GM18517 (cell line): Measurements from ENCODE around the gene VPS35L.
"Not testable (repeated sequence)": the region's sequence is repeated elsewhere in the genome, so short reads cannot be mapped to it uniquely, and the experiment has no call there.

ENCODE experiments used
- ATAC-seq: cut with Tn5 transposase; IDR thresholded peaks from one replicate; pipeline ENCODE4 v1.9.1; 2021; ENCODE audit warnings: mild to moderate bottlenecking, moderate library complexity; ENCODE audit not compliant: unreplicated experiment

The VPS35L gene

DNA sequence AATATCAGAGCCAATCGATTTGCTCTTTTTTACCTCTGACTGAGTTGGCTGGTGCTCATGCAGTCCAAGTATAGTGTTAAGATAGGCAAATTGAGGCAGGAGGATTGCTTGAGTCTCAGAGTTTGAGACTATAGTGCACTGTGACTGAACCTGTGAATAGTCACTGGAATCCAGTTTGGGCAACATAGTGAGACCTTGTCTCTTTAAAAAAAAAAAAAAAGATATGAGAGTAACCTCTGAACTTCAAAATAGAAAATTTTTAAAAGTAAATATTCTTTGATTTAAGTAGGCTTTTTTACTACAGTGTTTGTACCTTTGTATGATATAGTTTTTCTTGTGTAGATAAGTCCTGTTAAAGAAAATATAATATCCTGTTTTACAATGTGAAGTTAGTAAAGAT is 28.3 kb upstream of the VPS35L start:
- ATAC-seq: no peak

DNA sequence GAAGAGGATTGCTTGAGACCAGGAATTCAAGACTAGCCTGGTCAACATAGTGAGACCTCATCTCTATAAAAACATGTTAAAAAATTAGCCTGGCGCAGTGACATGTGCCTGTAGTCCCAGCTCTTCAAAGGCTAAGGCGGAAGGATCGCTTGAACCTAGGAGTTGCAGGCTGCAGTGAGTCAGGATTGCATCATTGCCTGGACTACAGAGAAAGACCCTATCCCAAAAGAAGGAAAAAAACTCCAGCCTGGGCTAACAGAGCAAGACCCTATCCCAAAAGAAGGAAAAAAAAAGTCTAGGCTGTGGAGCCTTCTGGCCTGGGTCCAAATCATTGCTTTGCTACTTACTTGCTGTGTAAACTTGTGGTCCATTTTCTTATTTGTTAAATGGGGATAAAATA is 26.8 kb upstream of the VPS35L start:
- ATAC-seq: no peak

DNA sequence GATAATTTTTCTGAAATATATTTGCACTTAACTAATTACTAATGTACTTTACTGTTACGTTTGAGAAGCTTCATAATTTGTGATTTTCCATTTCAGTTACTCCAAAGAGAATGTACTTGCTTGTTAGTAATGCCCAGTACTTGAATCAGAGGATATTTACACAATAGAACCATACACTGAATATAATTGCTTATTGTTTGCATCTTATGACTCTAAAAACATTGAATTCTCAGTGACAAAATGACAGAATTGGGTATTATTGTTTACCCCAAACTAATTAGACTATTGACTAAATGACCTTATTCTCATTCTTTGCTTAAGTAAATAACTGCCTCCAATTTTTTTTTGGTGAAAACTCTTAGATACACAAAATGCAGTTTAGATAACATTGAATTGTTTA is 22.9 kb upstream of the VPS35L start:
- no peak for ATAC-seq

DNA sequence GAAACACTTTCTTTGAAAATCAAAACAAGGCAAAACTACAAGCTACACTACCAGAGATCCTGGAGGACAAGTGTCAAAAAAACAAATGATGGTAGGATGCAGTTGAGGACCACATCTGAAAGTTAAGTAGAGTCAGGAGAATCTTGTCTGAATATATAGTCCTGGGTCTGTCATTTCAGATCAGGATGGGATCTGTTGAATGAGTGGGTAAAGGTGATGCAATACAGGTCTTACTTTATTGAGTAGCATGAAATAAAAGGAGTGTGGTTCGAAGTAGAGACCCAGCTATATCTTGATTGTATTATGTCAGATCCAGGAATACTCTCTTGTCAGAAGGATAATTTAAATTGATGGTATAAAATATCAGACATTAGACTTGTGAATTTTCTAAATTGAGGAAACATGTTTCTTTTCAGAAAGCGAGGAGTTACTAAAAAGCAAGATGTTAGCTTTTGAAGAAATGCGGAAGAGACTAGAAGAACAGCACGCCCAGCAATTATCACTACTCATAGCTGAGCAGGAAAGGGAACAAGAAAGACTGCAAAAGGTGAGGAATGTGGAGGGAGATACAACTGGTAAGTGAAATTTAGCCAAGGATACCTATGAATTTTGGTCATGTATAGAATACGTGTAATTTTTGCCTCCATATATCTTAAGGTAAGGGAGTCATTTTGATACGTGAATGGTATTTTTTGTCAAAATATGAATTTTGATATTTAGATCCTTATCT is 15.1 kb upstream of the VPS35L start:
- no peak for ATAC-seq

DNA sequence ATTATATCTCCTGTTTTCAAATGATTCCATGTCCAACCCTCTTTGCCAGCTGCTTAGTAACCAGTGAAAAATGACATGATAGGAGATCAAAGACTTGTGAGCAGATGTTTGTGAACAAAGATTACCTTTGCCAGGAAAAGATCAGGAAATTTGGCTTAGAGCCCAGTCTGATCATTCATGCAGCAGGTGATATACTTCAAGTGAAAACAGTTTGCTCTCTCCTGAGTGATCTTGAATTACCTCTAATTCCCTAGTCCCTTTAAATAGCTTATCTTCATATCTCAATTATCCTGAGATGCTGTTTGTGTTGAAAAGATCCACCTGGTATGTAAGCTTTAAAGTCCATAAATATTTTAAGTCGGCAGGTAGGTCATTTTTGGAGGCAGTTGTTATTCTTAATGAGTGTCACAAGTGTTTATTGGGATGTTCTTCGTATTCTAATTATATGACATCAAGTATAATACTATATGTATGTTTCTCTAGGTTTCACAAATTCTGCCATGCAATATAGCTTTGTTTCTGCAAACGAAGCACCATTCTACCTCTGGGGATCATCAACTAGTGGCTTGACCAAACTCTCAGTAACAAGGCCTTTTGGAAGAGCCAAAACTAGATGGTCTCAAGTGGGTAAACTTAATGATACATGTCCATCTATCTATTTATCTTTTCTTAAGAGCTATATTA is 13.2 kb upstream of the VPS35L start:
- ATAC-seq: no peak

DNA sequence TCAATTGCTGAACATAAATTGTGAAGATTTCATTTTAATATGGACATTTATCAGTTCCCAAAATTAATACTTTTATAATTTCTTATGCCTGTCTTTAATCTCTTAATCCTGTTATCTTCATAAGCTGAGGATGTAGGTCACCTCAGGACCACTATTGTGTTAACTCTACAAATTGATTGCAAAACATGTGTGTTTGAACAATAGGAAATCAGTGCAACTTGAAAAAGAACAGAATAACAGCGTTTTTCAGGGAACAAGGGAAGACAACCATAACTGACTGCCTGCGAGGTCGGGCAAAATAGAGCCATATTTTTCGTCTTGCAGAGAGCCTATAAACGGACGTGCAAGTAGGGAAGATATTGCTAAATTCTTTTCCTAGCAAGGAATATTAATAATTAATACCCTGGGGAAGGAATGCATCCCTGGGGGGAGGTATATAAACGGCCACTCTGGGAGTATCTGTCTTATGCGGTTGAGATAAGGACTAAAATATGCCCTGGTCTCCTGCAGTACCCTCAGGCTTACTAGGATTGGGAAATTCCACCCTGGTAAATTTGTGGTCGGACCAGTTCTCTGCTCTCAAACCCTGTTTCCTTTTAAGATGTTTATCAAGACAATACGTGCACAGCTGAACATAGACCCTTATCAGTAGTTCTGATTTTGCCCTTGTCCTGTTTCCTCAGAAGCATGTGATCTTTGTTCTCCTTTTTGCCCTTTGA is 12.1 kb upstream of the VPS35L start:
- ATAC-seq: not testable (repeated sequence)

DNA sequence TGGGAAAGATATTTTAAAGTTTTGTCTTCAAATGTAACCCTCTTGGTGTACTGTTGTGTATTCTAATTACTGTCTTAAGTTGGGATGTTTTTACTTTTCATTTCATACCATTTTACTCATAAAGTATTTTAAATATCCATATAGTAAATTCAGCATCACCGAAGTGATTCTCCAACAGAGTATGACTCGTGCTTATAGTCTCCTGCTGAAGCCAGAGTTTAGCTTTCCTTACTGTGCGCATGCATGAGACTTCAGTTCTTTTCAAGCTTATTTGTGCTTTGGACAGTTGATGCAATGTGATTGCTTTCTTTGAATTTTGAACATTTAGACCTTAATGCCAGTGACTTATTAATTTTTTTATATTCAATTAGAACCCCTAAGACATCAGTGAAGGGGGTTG is 7.4 kb upstream of the VPS35L start:
- ATAC-seq: no peak

DNA sequence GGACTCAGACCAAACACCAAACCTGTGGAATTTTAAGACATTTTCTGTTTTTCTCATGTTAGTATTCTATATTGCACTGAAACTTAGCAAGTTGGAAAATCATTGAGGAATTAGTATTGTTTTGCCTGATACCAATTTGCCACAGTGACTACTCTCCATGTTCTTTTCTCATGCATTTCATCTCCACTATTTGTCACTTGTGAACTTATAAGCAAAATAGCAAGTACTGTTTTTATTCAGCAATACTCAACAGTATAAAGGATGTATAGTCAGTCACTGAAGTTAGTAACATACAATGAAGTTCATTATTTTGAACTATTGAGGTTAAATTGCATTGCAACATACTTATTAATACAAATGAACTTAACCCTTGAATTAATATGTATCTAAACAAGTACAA is 5.8 kb upstream of the VPS35L start:
- ATAC-seq: no peak

DNA sequence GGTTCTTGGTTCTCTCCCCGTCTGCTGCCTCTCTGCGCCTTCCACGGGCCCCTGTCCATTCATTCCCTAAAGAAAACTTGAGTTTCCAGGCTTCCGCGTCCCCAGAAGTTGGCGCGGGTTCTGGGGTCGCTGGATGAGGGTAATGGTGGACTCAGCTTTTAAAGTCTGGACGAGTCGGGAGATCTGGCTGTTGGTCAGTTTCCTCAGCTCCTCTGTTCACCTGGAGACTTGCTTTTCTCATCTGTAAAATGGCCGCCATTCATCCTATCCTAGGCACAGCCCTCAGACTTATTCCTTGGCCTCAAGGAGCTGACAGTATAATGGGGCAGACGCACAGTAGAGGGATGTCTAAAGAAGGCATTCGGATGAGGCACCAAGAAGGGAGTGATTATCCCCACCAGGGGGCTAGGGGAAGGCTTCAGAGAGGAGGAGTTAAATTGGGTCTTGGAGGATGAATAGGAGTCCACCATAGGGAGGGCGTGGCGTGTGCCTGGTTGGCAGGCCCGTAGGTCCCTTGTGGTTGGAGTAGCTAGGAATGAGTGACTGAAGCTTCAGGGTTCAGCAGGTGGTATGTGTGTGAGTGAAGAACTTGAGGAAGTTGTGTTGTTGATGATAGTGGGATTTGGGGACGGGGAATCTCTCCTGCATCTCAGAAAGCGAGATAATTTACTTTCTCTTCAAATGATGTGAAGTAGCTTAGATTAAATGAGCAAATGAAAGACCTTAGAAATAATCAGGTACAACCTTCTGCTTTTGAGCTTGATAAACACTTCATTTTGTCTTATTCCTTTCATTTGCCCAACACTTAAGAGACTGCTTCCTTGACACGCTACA is 652 bp downstream of the VPS35L start:
- no peak for ATAC-seq

DNA sequence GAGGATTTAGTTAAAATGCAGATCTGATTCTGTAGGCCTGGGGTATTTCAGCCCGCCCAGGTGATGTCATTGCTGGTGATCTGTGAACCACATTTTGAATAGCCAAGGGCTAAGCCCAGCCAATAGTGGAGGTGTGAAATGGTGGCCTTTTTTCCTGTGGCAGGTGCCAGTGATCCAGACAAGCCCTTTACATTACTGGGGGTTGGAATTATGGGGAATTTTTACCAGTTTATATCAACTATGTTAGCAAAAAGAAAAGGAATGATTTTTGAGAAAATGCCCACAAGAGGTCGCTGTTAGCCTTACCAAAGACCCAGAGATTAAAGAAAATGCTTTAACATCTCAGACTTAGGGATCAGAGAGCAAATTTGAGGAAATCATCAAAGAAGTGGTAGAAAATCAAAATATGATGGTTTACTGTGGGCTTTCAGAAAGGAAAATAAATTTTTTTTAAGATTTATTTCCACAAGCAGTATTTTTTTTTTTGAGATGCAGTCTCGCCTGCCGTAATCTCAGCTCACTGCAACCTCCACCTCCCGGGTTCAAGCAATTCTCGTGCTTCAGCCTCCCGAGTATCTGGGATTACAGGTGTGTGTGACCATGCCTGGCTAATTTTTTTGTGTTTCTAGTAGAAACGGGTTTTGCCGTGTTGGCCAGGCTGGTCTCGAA is 3.9 kb downstream of the VPS35L start:
- no peak for ATAC-seq

DNA sequence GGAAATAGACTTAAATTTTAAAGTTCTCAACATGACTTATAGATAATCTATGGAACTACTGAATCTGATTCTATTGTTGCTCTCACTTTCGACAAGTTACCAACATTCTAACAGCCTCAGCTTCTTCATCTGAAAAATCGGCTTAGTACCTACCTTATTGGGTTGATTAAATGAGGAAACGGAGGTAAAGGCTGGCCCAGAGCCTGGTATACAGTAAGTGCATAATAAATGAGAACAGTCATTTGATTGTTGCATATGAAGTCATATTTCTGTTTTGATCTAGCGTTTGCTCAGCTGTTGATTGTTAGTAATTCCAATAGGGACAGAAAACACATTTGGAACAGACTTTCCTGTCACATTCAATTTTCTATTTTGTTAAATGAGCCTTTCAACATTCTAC is 4.6 kb downstream of the VPS35L start:
- ATAC-seq: no peak

DNA sequence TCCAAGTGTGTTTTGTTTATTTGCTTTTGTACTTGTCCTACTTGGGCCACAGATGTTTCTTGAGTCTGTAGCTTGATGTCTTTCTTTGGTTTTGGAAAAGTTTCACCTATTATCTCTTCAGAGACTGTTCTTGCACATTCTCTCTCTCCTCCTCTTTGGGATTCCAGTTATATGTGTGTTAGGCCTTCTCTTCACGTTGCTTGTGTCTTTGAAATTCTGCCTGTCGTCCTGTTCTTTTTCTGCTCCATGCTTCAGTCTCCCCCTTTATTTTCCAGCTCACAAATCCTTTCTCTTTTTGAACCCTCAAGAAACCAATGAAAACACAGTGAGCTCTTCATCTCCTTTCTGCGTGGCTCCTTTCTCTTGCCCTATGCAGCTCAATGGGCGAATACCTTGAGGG is 7.9 kb downstream of the VPS35L start:
- ATAC-seq: no peak

DNA sequence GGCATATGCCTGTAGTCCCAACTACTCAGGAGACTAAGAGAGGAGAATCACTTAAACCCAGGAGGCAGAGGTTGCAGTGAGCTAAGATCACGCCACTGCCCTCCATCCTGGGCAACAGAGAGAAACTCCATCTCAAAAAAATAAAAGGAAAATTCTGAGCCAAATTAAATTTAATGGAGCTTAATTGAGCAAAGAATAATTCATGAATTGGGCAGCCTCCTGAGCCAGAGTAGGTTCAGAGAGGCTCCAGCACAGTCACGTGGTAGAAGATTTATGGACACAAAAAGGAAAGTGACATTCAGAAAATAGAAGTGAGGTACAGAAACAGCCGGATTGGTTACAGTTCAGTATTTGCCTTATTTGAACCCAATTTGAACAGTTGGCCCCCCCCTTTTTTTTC is 10.9 kb downstream of the VPS35L start:
- no peak for ATAC-seq

DNA sequence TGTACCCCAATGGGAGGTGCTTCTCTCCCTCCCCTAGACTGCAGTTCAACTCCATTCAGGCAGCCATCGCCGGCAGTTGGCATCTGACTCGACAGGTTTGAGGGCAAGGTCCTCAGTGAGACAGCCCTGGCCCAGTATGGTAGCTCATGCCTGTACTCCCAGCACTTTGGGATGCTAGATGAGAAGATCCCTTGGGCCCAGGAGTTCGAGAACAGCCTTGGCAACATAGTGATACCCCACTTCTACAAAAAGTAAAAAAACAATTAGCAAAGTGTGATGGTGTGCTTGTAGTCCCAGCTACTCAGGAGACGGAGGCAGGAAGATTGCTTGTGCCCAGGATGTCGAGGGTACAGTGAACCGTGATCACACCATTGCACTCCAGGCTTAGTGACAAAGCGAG is 12.1 kb downstream of the VPS35L start:
- no peak for ATAC-seq

DNA sequence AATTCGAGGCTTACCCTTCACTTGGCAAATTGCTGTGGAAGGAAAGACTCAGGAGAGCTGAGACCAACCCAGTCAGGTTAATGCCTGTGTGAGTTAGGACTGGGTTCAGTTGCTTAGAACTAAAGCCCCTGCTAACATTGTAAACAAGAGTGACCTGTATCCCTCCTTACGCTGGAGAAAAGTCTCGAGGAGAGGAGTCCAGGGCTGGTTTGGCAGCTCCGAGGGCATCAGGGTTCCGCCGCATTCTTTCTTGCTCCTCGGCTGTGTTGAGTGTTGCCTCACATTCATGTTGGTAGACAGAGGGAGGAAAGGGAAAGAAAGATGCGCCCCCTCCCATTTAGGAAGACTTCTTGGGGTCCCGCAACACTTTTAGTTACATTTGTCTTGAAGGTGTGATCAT is 18.5 kb downstream of the VPS35L start:
- no peak for ATAC-seq

DNA sequence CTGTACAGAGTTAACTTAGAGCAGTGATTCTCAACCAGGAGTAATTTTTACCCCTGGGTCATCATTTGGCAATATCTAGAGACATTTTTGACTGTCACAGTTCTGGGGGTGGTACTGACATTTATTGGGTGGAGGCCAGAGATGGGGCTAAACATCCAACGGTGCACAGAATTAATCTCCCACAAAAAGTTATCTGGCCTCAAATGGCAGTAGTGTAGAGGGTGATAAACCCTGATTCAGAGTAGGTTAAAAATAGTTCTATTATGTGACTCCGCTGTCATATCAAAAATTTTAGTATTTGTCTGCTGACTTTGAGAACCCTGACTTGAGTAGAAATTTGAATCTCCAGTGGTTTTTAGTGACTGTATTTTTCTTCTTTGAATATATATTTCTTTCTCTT is 19.1 kb downstream of the VPS35L start:
- ATAC-seq: no peak

DNA sequence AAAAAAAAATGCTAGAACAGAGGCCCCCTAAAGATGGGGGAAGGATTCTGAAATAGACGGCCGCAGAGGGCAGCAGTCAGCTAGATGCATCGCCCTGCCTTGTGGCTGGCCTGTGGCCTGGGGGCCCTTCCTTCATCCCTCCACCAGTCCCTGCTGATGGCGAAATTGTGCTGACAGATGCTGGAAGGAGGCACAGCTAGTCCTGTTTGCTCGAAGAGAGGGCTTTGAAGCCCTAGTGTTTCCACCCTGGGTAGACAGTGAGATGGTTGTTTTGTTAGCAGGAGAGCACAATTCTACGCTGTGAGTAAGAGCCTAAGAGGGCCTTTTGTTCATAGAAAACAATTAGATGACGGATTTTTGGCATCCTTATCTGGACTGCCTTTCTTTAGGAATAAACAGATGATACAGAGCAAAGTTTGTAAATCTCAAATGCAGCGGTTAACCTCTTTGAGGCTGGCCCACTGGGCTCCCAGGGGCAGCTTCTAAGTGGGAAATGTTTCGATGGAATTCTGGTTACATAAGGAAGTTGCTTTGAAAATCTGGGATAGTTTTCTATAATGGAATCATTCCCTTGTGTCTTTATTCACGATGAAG is 23.0 kb downstream of the VPS35L start:
- no peak for ATAC-seq

DNA sequence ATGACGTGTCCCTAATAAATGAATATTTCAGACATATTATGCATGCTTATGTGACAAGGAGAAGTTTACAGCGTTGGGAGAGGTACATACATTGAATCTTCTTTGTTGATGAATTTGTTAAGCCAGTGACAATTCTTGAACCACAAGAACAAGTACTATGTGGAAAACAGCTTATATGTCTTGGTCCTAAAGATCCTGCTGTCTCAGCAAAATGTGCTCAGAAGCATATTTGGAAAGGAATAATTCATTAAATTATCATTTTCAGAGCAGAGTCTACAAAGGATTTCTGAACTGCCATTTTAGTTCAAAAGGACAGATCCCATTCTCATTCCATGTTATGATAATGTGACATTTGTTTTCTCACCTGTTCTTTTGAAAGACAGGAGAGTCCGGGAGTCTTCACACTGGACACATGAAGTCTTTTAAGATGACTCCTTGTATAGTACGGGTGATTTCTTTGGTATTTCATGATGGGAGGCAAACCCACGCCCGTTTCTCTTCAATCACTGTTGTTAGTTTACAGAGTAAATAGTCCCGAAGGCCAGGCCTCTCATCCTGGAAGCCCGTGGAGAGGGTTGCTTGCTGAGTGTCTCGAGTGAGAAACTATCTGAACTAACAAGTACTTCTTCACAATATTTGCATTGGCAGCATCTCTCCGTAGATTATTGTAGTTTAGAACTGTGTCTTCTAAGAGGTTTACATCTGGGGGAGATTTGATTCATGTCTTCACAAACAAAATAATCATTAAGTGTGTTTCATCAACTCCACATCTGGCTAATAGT is 26.7 kb downstream of the VPS35L start:
- ATAC-seq: no peak

DNA sequence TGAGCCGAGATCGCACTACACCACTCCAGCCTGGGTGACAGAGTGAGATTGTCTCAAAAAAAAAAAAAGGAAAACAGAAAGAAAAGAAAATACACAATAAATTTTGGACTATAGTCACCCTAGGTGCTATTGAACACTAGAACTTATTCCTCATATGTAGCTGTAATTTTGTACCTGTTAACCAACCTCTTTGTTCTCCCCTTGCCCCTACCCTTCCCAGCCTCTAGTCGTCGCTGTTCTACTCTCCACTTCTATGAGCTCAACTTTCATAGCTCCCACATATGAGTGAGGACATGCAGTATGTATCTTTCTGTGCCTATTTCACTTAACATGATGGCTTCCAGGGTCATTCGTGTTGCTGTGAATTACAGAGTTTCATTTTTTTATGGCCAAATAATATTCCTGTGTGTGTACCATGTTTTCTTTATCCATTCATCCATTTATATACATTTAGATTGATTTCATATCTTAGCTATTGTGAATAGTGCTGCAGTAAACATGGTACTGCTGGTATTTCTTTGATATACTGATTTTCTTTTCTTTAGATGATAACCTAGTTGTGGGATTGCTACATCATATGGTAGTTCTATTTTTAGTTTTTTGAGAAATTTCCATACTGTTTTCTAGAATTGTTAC is 28.3 kb downstream of the VPS35L start:
- ATAC-seq: no peak
